ENCODE measurements around the gene DDX5. TPM values are rescaled to one million over a fixed set of nuclear protein-coding genes. Genes with fewer than 3 reads are reported as not detected.

Gene DDX5
- 537 TPM for polyA plus RNA-seq (2012; ENCODE audit: insufficient read depth, insufficient read length, low read depth)

DNA sequence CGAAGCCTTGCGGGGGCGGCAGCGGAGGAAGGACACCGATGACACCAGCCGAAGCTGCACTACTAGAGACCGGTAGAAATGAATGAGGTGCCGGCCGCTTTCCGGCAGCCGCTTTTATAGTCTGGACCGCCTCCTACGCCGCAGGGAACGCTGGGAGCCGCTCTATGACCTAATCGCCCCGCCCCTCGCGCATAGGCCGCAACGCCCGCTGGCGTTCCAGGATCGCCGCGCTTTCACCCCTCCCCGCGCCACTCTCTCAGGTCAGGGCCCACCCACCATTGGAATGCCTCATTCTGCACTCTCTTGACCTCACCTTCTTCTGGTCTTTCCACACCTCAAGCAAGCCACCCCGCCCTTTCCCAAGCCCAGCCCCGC is at the start of gene DDX5:
DDX5 (minus strand) TSS at position 89 of the 375 bp plus-strand sequence. CDS start 170 bp downstream, outside the sequence.
- H3K9me3 ChIP-seq = no peaks in the 10 kb centered on the region
- no peaks in the 10 kb centered on the region for H3K4me1 ChIP-seq
- peaks cover 61% of the 10 kb centered on the region for H3K36me3 ChIP-seq
- peak; percentile 98 for DNase-seq
- peak within 1 kb of the TSS; percentile 73 for H3K4me3 ChIP-seq (ENCODE audit: low read depth, low read length)
- TF ChIP-seq, protein P1, sequence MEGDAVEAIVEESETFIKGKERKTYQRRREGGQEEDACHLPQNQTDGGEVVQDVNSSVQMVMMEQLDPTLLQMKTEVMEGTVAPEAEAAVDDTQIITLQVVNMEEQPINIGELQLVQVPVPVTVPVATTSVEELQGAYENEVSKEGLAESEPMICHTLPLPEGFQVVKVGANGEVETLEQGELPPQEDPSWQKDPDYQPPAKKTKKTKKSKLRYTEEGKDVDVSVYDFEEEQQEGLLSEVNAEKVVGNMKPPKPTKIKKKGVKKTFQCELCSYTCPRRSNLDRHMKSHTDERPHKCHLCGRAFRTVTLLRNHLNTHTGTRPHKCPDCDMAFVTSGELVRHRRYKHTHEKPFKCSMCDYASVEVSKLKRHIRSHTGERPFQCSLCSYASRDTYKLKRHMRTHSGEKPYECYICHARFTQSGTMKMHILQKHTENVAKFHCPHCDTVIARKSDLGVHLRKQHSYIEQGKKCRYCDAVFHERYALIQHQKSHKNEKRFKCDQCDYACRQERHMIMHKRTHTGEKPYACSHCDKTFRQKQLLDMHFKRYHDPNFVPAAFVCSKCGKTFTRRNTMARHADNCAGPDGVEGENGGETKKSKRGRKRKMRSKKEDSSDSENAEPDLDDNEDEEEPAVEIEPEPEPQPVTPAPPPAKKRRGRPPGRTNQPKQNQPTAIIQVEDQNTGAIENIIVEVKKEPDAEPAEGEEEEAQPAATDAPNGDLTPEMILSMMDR (IDR thresholded peaks at IDR 0.05; ENCODE audit: low read depth, low read length) = no peak
- H3K27me3 ChIP-seq = no peaks in the 10 kb centered on the region

DNA sequence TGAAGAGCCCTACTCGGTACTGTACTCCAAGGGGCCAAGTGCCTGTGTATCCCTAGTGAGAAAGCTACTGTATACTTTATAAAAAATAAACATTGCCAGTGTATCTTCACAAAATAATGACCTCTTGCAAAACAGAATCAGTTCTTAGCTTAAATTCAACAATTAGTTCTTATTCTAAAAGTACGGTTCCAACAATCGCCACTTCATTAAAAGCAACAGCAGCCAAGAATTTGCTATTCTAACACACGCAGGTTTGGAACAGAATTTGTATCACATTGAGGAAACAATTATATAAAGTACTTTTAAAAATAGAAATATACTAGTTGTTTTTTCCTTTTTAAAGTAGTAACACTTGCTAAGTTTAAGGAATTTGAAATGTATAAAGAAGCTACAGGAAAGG is 49.2 kb upstream of the DDX5 start:
- TF ChIP-seq, protein P1 (IDR thresholded peaks at IDR 0.05; ENCODE audit: low read depth, low read length) = no peak
- Histone ChIP-seq H3K9me3 (no peaks in the 10 kb centered on the region), H3K27me3 (no peaks in the 10 kb centered on the region), H3K4me1 (no peaks in the 10 kb centered on the region), H3K36me3 (no peaks in the 10 kb centered on the region; the same call in 1 of the 2 replicates), H3K4me3 (ENCODE audit: low read depth, low read length) (no peak overlapping the region)
- DNase-seq = no peak

DNA sequence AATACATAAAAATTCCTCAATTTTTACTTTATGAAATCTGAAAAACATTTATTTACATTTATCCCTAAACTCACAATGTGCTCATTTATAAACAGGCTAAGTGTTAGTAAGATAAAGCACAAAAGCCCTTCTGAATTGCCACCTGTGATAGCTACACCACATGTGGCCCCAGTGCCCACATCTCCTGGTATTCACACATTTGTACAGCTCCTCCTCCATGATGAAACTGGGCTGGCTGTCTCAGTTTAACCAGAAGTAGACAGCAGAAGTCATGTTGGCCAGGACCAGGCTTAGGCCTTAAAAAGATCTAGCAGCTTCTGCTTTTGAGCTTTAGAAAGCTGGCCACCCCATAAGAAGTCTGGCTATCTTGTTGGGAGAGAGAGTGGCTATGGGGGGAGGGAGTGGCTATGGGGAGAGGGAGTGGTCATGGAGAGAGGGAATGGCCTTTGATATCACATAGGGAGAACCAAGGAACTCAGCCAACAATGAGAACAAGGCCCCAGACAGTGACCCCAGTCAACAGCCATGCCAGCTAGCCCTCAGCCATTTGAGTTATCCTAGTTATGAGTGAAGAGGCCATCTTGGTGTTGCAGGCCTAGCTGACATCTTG is 48.0 kb upstream of the DDX5 start:
- Histone ChIP-seq H3K4me1 (no peaks in the 10 kb centered on the region), H3K36me3 (no peaks in the 10 kb centered on the region; the same call in 1 of the 2 replicates), H3K4me3 (ENCODE audit: low read depth, low read length) (no peak overlapping the region), H3K27me3 (no peaks in the 10 kb centered on the region), H3K9me3 (no peaks in the 10 kb centered on the region)
- no peak for DNase-seq
- TF ChIP-seq, protein P1 (IDR thresholded peaks at IDR 0.05; ENCODE audit: low read depth, low read length) = no peak

DNA sequence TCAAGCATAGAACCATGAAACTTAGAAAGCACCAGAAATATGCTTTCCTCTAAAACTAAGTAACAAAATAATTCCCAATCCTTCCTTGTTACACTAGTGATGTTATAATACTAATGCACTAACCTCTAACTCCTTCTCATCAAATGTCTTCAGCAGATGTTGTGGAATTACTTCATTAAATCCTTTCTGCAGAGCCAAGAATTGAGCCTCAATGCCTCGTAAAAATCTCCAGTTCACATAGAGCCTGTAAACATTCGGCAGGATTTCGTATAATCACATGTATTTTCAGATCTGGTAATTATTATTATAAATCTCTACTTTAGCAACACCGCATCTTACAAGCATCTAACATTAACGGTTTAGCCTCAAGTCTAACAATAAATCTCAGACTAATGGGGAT is 45.4 kb upstream of the DDX5 start:
- no peaks in the 10 kb centered on the region for H3K4me1 ChIP-seq
- TF ChIP-seq, protein P1 (IDR thresholded peaks at IDR 0.05; ENCODE audit: low read depth, low read length) = no peak
- no peaks in the 10 kb centered on the region for H3K36me3 ChIP-seq
- no peak overlapping the region for H3K4me3 ChIP-seq (ENCODE audit: low read depth, low read length)
- no peak for DNase-seq
- H3K27me3 ChIP-seq = no peaks in the 10 kb centered on the region
- no peaks in the 10 kb centered on the region for H3K9me3 ChIP-seq

DNA sequence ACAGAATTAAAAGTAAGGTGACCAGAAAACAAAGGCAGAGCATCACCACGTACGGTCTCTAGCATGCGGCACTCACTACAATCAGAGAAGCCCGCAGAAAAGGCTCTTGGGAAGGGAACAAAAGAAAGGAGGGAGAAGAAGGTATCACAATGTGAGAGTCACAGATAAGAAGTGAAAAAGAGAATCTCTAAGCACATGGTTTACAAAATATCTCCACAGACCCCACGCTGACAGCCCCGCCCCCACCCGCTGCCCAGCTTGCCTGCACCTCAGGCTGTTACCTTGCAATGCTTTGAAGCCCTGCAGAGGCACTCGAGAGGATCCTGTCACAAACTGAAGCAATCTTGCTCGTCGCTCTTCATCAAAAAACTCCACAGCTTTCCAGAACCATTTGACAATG is 41.2 kb upstream of the DDX5 start:
- Histone ChIP-seq H3K9me3 (no peaks in the 10 kb centered on the region), H3K4me1 (no peaks in the 10 kb centered on the region), H3K36me3 (peaks cover 4% of the 10 kb centered on the region; the same call in 1 of the 2 replicates), H3K4me3 (ENCODE audit: low read depth, low read length) (no peak overlapping the region), H3K27me3 (no peaks in the 10 kb centered on the region)
- TF ChIP-seq, protein P1 (IDR thresholded peaks at IDR 0.05; ENCODE audit: low read depth, low read length) = no peak
- DNase-seq = no peak

DNA sequence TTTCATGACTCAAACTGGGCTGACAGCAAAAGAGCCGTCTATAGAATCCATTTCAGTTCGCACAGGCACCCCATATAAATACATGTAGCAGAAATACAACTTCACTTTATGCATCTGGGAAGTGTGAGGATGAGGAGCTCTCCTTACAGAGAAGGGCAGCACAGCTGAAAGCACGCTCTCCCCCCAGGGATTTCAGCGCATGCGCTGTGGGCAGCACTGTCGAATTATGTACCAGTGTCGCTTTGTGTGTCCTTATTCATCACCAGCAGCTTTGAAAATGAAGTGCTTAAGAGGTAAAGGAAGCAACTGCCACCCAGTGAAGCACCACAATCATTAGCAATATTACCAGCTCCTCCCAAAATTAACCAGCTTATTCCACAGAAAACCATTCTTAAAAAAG is 40.6 kb upstream of the DDX5 start:
- no peak overlapping the region for H3K4me3 ChIP-seq (ENCODE audit: low read depth, low read length)
- H3K36me3 ChIP-seq = peaks cover 7% of the 10 kb centered on the region; the same call in 1 of the 2 replicates

More for the DNA sequence above, 40.6 kb upstream of the DDX5 start:
- no peak for DNase-seq
- TF ChIP-seq, protein P1 (IDR thresholded peaks at IDR 0.05; ENCODE audit: low read depth, low read length) = no peak
- Histone ChIP-seq H3K4me1 (no peaks in the 10 kb centered on the region), H3K9me3 (no peaks in the 10 kb centered on the region), H3K27me3 (no peaks in the 10 kb centered on the region)
